Common myeloid progenitor, CD34-positive (primary cell): ENCODE results near the gene DENND4B.

Source experiments
- CTCF ChIA-PET: fragments of 350-600 bp; sonication (Branson Sonifier 250); formaldehyde crosslinking; loops from one replicate; lab custom pipeline; 2021; ENCODE audit warnings: antibody characterized with exemption; lab: Charles Lee
- POLR2A ChIA-PET: fragments of 350-600 bp; sonication (Branson Sonifier 250); formaldehyde crosslinking; loops from one replicate; lab custom pipeline; 2021; ENCODE audit warnings: antibody characterized with exemption; lab: Charles Lee
- DNase-seq, 3 donors: peaks; one replicate each; pipeline versions ENCODE4 v3.0.0 to v3.0.0-alpha.2; 2013
- H3K27ac ChIP-seq, 2 experiments: 1 replicate in 1 of 2; 2 replicates in 1 of 2; pipeline ENCODE4 v1.7.0; 2013; ENCODE audit warnings: inconsistent platforms in 2 of 2, low read length in 2 of 2, mild to moderate bottlenecking in 2 of 2, low read depth in 1 of 2, moderate library complexity in 1 of 2; ENCODE audit not compliant: severe bottlenecking in 2 of 2, insufficient read depth in 1 of 2, poor library complexity in 1 of 2
- H3K27me3 ChIP-seq, 5 experiments: replicated peaks in 2 of 5; 1 replicate in 3 of 5; 2 replicates in 2 of 5; pipeline versions ENCODE4 v1.6.1 to v1.7.0; 2013; ENCODE audit warnings: low read length in 4 of 5, mild to moderate bottlenecking in 2 of 5, moderate library complexity in 2 of 5, inconsistent platforms in 1 of 5; ENCODE audit not compliant: insufficient read depth in 5 of 5, control insufficient read depth in 4 of 5
- H3K36me3 ChIP-seq, 4 experiments: 1 replicate in 2 of 4; 2 replicates in 2 of 4; pipeline versions ENCODE4 v1.6.1 to v1.7.0; 2013; ENCODE audit warnings: low read length in 3 of 4, control low read depth in 1 of 4, mild to moderate bottlenecking in 1 of 4; ENCODE audit not compliant: control insufficient read depth in 4 of 4, insufficient read depth in 4 of 4
- H3K4me1 ChIP-seq, 4 experiments: 1 replicate in 3 of 4; 2 replicates in 1 of 4; pipeline versions ENCODE4 v1.6.1 to v1.7.1; 2013; ENCODE audit warnings: low read length in 3 of 4, mild to moderate bottlenecking in 3 of 4, control low read depth in 1 of 4, inconsistent platforms in 1 of 4, moderate library complexity in 1 of 4; ENCODE audit not compliant: control insufficient read depth in 4 of 4, insufficient read depth in 4 of 4; ENCODE audit errors: control extremely low read depth in 1 of 4
- H3K4me3 ChIP-seq, 7 experiments: 1 replicate in 4 of 7; 2 replicates in 3 of 7; pipeline versions ENCODE4 v1.5.1 to v1.7.0; 2013; ENCODE audit warnings: mild to moderate bottlenecking in 7 of 7, low read length in 6 of 7, moderate library complexity in 6 of 7, inconsistent platforms in 2 of 7, low read depth in 2 of 7, control low read depth in 1 of 7; ENCODE audit not compliant: insufficient read depth in 4 of 7, control insufficient read depth in 1 of 7; ENCODE audit errors: extremely low read depth in 1 of 7
- H3K9me3 ChIP-seq, 5 experiments: 1 replicate in 4 of 5; 2 replicates in 1 of 5; pipeline versions ENCODE4 v1.6.1 to v1.7.1; 2013; ENCODE audit warnings: low read length in 4 of 5, mild to moderate bottlenecking in 2 of 5, inconsistent platforms in 1 of 5, low read depth in 1 of 5, moderate library complexity in 1 of 5; ENCODE audit not compliant: control insufficient read depth in 4 of 5, insufficient read depth in 2 of 5; ENCODE audit errors: control extremely low read depth in 1 of 5
- WGBS: methylation state at CpG from one replicate; pipeline ENCODE4 v1.1.5; 2013; ENCODE audit not compliant: insufficient coverage; 5-methylcytosine and 5-hydroxymethylcytosine counted together

Gene DENND4B

DNA sequence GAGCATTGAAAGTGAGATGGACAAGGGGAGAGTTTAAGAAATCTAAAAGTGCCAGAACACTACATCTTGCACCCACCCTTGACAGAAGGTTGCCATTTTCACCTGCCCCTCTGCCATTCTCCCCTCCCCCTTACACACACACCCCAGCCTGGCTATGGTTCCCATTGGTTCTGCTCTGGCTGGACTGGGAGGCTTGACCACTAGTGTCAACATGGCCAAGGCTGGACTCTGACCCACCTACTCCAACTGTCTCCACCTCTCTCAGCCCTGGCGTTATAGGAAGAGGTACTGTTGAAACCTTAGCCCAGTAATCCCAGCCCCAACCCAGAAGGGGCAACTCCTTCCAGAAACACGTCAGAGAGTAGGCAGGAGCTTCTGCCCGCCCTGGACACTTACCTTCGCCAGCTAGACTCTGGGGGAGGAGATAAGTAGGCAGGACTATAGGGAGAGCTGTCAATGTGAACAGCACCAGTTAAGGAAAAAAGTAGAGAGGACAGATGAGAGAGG, 7.4 kb upstream of the DENND4B start:
- H3K27ac ChIP-seq = peak overlapping the region in 1 of 2 experiments; percentile 12
- no peaks in the 10 kb centered on the region for H3K9me3 ChIP-seq
- no peaks in the 10 kb centered on the region for H3K27me3 ChIP-seq
- peaks cover 12 to 30% (median 25%) of the 10 kb centered on the region in 4 experiments for H3K4me1 ChIP-seq
- ChIA-PET CTCF (interaction anchor here (1.0 to 6.2 kb wide), 5 partner anchors 8 to 156 kb away, joined by 3 to 52 read pairs (median 5); partner anchors contain the start of genes DENND4B and RAB13), POLR2A (no interaction called here)
- no peak for DNase-seq
- WGBS = 96% methylated on average over 4 of the region's 4 CpGs
- H3K4me3 ChIP-seq = no peak overlapping the region
- H3K36me3 ChIP-seq = peaks cover 14 to 56% (median 43%) of the 10 kb centered on the region in 4 experiments

GRCh38 chr1:153951801-153952200, 5.3 kb upstream of the DENND4B start:
- WGBS = 100% methylated on average over 1 of the region's 2 CpGs
- POLR2A ChIA-PET = no interaction called here
- Histone ChIP-seq H3K27me3 (no peaks in the 10 kb centered on the region), H3K9me3 (no peaks in the 10 kb centered on the region), H3K27ac (no peak overlapping the region), H3K4me3 (no peak overlapping the region), H3K4me1 (peaks cover 4 to 23% (median 22%) of the 10 kb centered on the region in 4 experiments), H3K36me3 (peaks cover 14 to 75% (median 58%) of the 10 kb centered on the region in 4 experiments)
- DNase-seq = no peak
- CTCF ChIA-PET = no interaction called here

GRCh38 chr1:153951183-153951582, 4.7 kb upstream of the DENND4B start:
- no peak overlapping the region for H3K27ac ChIP-seq
- peaks cover 0 to 19% (median 18%) of the 10 kb centered on the region in 4 experiments for H3K4me1 ChIP-seq
- no peaks in the 10 kb centered on the region for H3K27me3 ChIP-seq
- no peaks in the 10 kb centered on the region for H3K9me3 ChIP-seq
- DNase-seq = no peak
- ChIA-PET CTCF (interaction anchor here (1.0 to 1.5 kb wide), 2 partner anchors 27 to 125 kb away, joined by 3 read pairs; no protein-coding TSS in a partner anchor), POLR2A (no interaction called here)
- no peak overlapping the region for H3K4me3 ChIP-seq
- H3K36me3 ChIP-seq = peaks cover 14 to 75% (median 58%) of the 10 kb centered on the region in 4 experiments
- WGBS = 98% methylated on average over 11 of the region's 11 CpGs

GRCh38 chr1:153945795-153946621, 510 bp downstream of the DENND4B start:
- peak; percentile 89 to 97 (median 95) for DNase-seq
- H3K36me3 ChIP-seq = peaks cover 8 to 66% (median 50%) of the 10 kb centered on the region in 4 experiments
- WGBS = 0% methylated on average over 68 of the region's 95 CpGs
- peak overlapping the region; percentile 83 to 91 for H3K27ac ChIP-seq
- H3K9me3 ChIP-seq = no peaks in the 10 kb centered on the region
- no peaks in the 10 kb centered on the region for H3K27me3 ChIP-seq
- peak overlapping the region; percentile 71 to 92 (median 83) for H3K4me3 ChIP-seq
- ChIA-PET CTCF (interaction anchor here (0.9 to 5.1 kb wide), 14 partner anchors 9 to 154 kb away, joined by 3 to 52 read pairs (median 8); partner anchors contain the start of genes CREB3L4, CRTC2, GATAD2B and JTB), POLR2A (interaction anchor here (0.6 to 3.8 kb wide), 12 partner anchors 12 to 124 kb away, joined by 3 to 26 read pairs (median 5); partner anchors contain the start of genes CREB3L4, CRTC2, GATAD2B and JTB)
- peaks cover 4 to 33% (median 30%) of the 10 kb centered on the region in 4 experiments for H3K4me1 ChIP-seq

- H3K4me1 ChIP-seq = peaks cover 4 to 33% (median 30%) of the 10 kb centered on the region in 4 experiments
- H3K27ac ChIP-seq = peak overlapping the region; percentile 83 to 91
- H3K4me3 ChIP-seq = peak overlapping the region; percentile 71 to 92 (median 83)
- 0% methylated on average over 8 of the region's 12 CpGs for WGBS
- ChIA-PET POLR2A (interaction anchor here (0.6 to 3.8 kb wide), 14 partner anchors 12 to 1295 kb away, joined by 3 to 26 read pairs (median 4); partner anchors contain the start of genes CREB3L4, CRTC2, GATAD2B and JTB), CTCF (interaction anchor here (0.7 to 5.1 kb wide), 18 partner anchors 8 to 316 kb away, joined by 3 to 52 read pairs (median 6); partner anchors contain the start of genes CREB3L4, CRTC2, GATAD2B and SLC39A1)
- peak; percentile 82 to 96 (median 93) for DNase-seq
- H3K27me3 ChIP-seq = no peaks in the 10 kb centered on the region
- no peaks in the 10 kb centered on the region for H3K9me3 ChIP-seq
- peaks cover 8 to 66% (median 53%) of the 10 kb centered on the region in 4 experiments for H3K36me3 ChIP-seq
Observed at GRCh38 chr1:153945131-153945794, 1.3 kb downstream of the DENND4B start.

DNA sequence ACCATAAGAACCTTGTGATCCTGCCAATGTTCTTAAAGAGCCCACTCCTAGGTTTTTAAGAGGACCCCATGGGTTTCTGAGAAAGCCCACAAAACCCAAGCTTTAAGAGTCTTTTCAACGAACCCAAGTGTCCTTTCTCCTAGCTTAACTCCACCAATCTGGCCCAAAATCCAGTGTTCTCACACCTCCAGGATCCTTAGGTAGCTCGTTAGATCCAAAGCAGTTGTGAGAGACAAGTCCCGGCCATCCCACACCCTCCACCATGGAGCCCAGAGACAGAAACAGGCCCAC, 1.7 kb downstream of the DENND4B start:
- H3K4me1 ChIP-seq = peaks cover 4 to 33% (median 30%) of the 10 kb centered on the region in 4 experiments
- POLR2A ChIA-PET = interaction anchor here (0.6 to 3.8 kb wide), 11 partner anchors 12 to 1295 kb away, joined by 3 to 26 read pairs (median 4); partner anchors contain the start of genes CREB3L4, GATAD2B, RAB13 and SLC39A1
- peak overlapping the region; percentile 71 to 92 (median 83) for H3K4me3 ChIP-seq

More for the DNA sequence above, 1.7 kb downstream of the DENND4B start:
- peak overlapping the region; percentile 83 to 91 for H3K27ac ChIP-seq
- no peak for DNase-seq
- H3K9me3 ChIP-seq = no peaks in the 10 kb centered on the region
- CTCF ChIA-PET = interaction anchor here (0.7 to 5.1 kb wide), 16 partner anchors 8 to 316 kb away, joined by 3 to 52 read pairs (median 5); partner anchors contain the start of genes CREB3L4, CRTC2 and GATAD2B
- no peaks in the 10 kb centered on the region for H3K27me3 ChIP-seq
- 5% methylated on average over 2 of the region's 3 CpGs for WGBS
- peaks cover 7 to 66% (median 53%) of the 10 kb centered on the region in 4 experiments for H3K36me3 ChIP-seq
